PFSK-1 (cell line): Measurements from ENCODE around the gene APC2.

Source experiments
- POLR2AphosphoS5 ChIP-seq: IDR thresholded peaks from 2 replicates; pipeline ENCODE4 v1.6.1; 2012; ENCODE audit warnings: low read depth, mild to moderate bottlenecking, control low read depth, low read length, moderate library complexity
- TF ChIP-seq, protein P1 (sequence below), 2 experiments: IDR thresholded peaks; 2 replicates each; pipeline versions ENCODE4 v1.6.1 to v1.8.0; 2011 to 2012; ENCODE audit warnings: low read depth in 2 of 2, low read length in 2 of 2, control low read depth in 1 of 2, inconsistent platforms in 1 of 2, mild to moderate bottlenecking in 1 of 2, moderate library complexity in 1 of 2; ENCODE audit not compliant: insufficient read depth in 1 of 2

GRCh38 chr19:1441677-1442438 lies 8.1 kb upstream of the APC2 start:
- TF ChIP-seq, protein P1, sequence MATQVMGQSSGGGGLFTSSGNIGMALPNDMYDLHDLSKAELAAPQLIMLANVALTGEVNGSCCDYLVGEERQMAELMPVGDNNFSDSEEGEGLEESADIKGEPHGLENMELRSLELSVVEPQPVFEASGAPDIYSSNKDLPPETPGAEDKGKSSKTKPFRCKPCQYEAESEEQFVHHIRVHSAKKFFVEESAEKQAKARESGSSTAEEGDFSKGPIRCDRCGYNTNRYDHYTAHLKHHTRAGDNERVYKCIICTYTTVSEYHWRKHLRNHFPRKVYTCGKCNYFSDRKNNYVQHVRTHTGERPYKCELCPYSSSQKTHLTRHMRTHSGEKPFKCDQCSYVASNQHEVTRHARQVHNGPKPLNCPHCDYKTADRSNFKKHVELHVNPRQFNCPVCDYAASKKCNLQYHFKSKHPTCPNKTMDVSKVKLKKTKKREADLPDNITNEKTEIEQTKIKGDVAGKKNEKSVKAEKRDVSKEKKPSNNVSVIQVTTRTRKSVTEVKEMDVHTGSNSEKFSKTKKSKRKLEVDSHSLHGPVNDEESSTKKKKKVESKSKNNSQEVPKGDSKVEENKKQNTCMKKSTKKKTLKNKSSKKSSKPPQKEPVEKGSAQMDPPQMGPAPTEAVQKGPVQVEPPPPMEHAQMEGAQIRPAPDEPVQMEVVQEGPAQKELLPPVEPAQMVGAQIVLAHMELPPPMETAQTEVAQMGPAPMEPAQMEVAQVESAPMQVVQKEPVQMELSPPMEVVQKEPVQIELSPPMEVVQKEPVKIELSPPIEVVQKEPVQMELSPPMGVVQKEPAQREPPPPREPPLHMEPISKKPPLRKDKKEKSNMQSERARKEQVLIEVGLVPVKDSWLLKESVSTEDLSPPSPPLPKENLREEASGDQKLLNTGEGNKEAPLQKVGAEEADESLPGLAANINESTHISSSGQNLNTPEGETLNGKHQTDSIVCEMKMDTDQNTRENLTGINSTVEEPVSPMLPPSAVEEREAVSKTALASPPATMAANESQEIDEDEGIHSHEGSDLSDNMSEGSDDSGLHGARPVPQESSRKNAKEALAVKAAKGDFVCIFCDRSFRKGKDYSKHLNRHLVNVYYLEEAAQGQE (IDR thresholded peaks at IDR 0.05; ENCODE audit: insufficient read depth in 1 of 2, low read depth in 2 of 2, low read length in 2 of 2): no peak
- no peak for TF ChIP-seq POLR2AphosphoS5
